WTC11 (cell line): ENCODE results near the gene BABAM2. TPM values are rescaled to one million over a fixed set of nuclear protein-coding genes. Genes with fewer than 3 reads are reported as not detected.

ENCODE experiments used
- ATAC-seq: fragments of 200-7000 bp; cut with Tn5 transposase; 2 replicates; pipeline ENCODE4 v1.10.0; 2021; ENCODE audit warnings: mild to moderate bottlenecking, moderate library complexity
- CTCF ChIA-PET: fragments of 300-600 bp; sonication (Branson Sonifier 250); formaldehyde crosslinking; loops from one replicate; lab custom pipeline; 2021; ENCODE audit warnings: antibody characterized with exemption; lab: Charles Lee
- POLR2A ChIA-PET: fragments of 350-600 bp; sonication (Branson Sonifier 250); formaldehyde crosslinking; loops from one replicate; lab custom pipeline; 2021; ENCODE audit warnings: antibody characterized with exemption; lab: Charles Lee
- DNase-seq: peaks from one replicate; pipeline ENCODE4 v3.0.0; 2021; ENCODE audit warnings: low spot score
- H3K27ac Mint-ChIP-seq: 2 replicates; pipeline ENCODE4 v1.8.0; 2021; ENCODE audit warnings: mixed read lengths
- H3K27me3 Mint-ChIP-seq: 2 replicates; pipeline ENCODE4 v1.8.0; 2021; ENCODE audit warnings: low read depth, mild to moderate bottlenecking, moderate library complexity, mixed read lengths
- H3K36me3 Mint-ChIP-seq: 2 replicates; pipeline ENCODE4 v1.8.0; 2021; ENCODE audit warnings: mixed read lengths
- H3K4me1 Mint-ChIP-seq: 2 replicates; pipeline ENCODE4 v1.8.0; 2022; ENCODE audit warnings: mixed read lengths
- H3K4me3 Mint-ChIP-seq: 2 replicates; pipeline ENCODE4 v1.8.0; 2021; ENCODE audit warnings: mild to moderate bottlenecking, moderate library complexity, mixed read lengths
- H3K9me3 Mint-ChIP-seq: 2 replicates; pipeline ENCODE4 v1.8.0; 2021; ENCODE audit warnings: mixed read lengths
- CREB1 ChIP-seq: sonication (generic); formaldehyde crosslinking; IDR thresholded peaks from 2 replicates; pipeline ENCODE4 v1.8.0; 2023; ENCODE audit warnings: mild to moderate bottlenecking, missing genetic modification reagents
- ETV6 ChIP-seq: sonication (generic); formaldehyde crosslinking; IDR thresholded peaks from 2 replicates; pipeline ENCODE4 v1.8.1; 2022; ENCODE audit warnings: mild to moderate bottlenecking, missing genetic modification reagents
- HMGA2 ChIP-seq: fragments of 250-450 bp; sonication (Bioruptor Pico); IDR thresholded peaks from 2 replicates; pipeline ENCODE4 v1.4.0; 2021; ENCODE audit warnings: mild to moderate bottlenecking, moderate library complexity
- KAT7 ChIP-seq: sonication (generic); formaldehyde crosslinking; IDR thresholded peaks from 2 replicates; pipeline ENCODE4 v1.8.1; 2023; ENCODE audit warnings: missing genetic modification reagents, mild to moderate bottlenecking, borderline replicate concordance
- TCF7 ChIP-seq: sonication (generic); formaldehyde crosslinking; IDR thresholded peaks from 2 replicates; pipeline ENCODE4 v1.8.0; 2022; ENCODE audit warnings: mild to moderate bottlenecking, low read depth, missing genetic modification reagents, moderate library complexity
- ZNF263 ChIP-seq: sonication (generic); formaldehyde crosslinking; IDR thresholded peaks from 2 replicates; pipeline ENCODE4 v1.8.1; 2022; ENCODE audit warnings: low read depth, mild to moderate bottlenecking, moderate library complexity, missing genetic modification reagents
- total RNA-seq: library from RNA; stranded (reverse); gene quantifications from 3 replicates; pipeline ENCODE4 v1.2.3, GENCODE V29; 2021
- TF ChIP-seq, protein P1 (sequence below): sonication (generic); formaldehyde crosslinking; IDR thresholded peaks from 2 replicates; pipeline ENCODE4 v1.8.0; 2023; ENCODE audit warnings: missing genetic modification reagents
- TF ChIP-seq, protein P2 (sequence below): sonication (generic); formaldehyde crosslinking; IDR thresholded peaks from 2 replicates; pipeline ENCODE4 v1.8.1; 2022; ENCODE audit warnings: low read depth, missing genetic modification reagents, borderline replicate concordance
- TF ChIP-seq, protein P3 (sequence below): sonication (generic); formaldehyde crosslinking; IDR thresholded peaks from 2 replicates; pipeline ENCODE4 v1.8.0; 2022; ENCODE audit warnings: missing genetic modification reagents
- TF ChIP-seq, protein P4 (sequence below): sonication (generic); formaldehyde crosslinking; IDR thresholded peaks from 2 replicates; pipeline ENCODE4 v1.8.0; 2022; ENCODE audit warnings: mild to moderate bottlenecking, missing genetic modification reagents
- TF ChIP-seq, protein P5 (sequence below): fragments of 250-450 bp; sonication (Bioruptor Pico); IDR thresholded peaks from 2 replicates; pipeline ENCODE4 v1.9.0; 2021; ENCODE audit warnings: mild to moderate bottlenecking
- TF ChIP-seq, protein P6 (sequence below): sonication (generic); formaldehyde crosslinking; IDR thresholded peaks from 2 replicates; pipeline ENCODE4 v1.8.1; 2023; ENCODE audit warnings: mild to moderate bottlenecking, missing genetic modification reagents
- TF ChIP-seq, protein P7 (sequence below): sonication (generic); formaldehyde crosslinking; IDR thresholded peaks from 2 replicates; pipeline ENCODE4 v1.8.1; 2023; ENCODE audit warnings: mild to moderate bottlenecking, missing genetic modification reagents, borderline replicate concordance
- TF ChIP-seq, protein P8 (sequence below): fragments of 250-450 bp; sonication (Bioruptor Pico); IDR thresholded peaks from 2 replicates; pipeline ENCODE4 v1.9.0; 2021; ENCODE audit warnings: mild to moderate bottlenecking, borderline replicate concordance

BABAM2 gene
- total RNA-seq, 1 experiment from 2014 or later = 16.5 TPM

DNA sequence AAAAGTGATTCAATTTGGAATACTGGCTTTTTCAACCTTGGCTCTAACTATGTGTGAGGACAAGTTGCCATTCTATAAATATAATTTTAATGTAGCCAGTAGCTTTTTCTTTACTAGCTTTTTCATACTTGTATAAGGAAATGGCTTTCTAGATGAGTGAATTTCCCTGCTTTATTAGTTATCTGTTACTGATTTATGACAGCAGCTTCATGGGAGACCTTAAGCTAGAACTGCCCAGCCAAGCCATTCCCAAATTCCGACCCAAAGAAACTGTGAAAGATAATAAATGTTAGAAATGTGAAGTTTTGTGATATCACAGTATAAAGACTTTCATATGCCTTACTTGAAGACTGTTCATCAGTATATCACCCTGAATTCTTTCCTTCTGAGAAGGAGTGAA lies 32.3 kb downstream of the BABAM2 start:
- Mint-ChIP-seq H3K27me3 (no peaks in the 10 kb centered on the region), H3K4me1 (peaks cover 6% of the 10 kb centered on the region; the same call in 1 of the 2 replicates), H3K27ac (no peak overlapping the region), H3K4me3 (no peak overlapping the region), H3K36me3 (no peaks in the 10 kb centered on the region), H3K9me3 (no peaks in the 10 kb centered on the region)
- no peak for DNase-seq
- ChIA-PET POLR2A (no interaction called here), CTCF (no interaction called here)
- no peak for ATAC-seq
- TF ChIP-seq, protein P1, sequence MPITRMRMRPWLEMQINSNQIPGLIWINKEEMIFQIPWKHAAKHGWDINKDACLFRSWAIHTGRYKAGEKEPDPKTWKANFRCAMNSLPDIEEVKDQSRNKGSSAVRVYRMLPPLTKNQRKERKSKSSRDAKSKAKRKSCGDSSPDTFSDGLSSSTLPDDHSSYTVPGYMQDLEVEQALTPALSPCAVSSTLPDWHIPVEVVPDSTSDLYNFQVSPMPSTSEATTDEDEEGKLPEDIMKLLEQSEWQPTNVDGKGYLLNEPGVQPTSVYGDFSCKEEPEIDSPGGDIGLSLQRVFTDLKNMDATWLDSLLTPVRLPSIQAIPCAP (CRISPR knock-in tag) = no peak
- no peak for TF ChIP-seq ETV6 (CRISPR knock-in tag)
- TF ChIP-seq, protein P2, sequence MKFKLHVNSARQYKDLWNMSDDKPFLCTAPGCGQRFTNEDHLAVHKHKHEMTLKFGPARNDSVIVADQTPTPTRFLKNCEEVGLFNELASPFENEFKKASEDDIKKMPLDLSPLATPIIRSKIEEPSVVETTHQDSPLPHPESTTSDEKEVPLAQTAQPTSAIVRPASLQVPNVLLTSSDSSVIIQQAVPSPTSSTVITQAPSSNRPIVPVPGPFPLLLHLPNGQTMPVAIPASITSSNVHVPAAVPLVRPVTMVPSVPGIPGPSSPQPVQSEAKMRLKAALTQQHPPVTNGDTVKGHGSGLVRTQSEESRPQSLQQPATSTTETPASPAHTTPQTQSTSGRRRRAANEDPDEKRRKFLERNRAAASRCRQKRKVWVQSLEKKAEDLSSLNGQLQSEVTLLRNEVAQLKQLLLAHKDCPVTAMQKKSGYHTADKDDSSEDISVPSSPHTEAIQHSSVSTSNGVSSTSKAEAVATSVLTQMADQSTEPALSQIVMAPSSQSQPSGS (CRISPR knock-in tag) = no peak
- no peak for TF ChIP-seq CREB1
- TF ChIP-seq TCF7 = no peak
- TF ChIP-seq KAT7 (CRISPR knock-in tag) = no peak
- TF ChIP-seq, protein P3, sequence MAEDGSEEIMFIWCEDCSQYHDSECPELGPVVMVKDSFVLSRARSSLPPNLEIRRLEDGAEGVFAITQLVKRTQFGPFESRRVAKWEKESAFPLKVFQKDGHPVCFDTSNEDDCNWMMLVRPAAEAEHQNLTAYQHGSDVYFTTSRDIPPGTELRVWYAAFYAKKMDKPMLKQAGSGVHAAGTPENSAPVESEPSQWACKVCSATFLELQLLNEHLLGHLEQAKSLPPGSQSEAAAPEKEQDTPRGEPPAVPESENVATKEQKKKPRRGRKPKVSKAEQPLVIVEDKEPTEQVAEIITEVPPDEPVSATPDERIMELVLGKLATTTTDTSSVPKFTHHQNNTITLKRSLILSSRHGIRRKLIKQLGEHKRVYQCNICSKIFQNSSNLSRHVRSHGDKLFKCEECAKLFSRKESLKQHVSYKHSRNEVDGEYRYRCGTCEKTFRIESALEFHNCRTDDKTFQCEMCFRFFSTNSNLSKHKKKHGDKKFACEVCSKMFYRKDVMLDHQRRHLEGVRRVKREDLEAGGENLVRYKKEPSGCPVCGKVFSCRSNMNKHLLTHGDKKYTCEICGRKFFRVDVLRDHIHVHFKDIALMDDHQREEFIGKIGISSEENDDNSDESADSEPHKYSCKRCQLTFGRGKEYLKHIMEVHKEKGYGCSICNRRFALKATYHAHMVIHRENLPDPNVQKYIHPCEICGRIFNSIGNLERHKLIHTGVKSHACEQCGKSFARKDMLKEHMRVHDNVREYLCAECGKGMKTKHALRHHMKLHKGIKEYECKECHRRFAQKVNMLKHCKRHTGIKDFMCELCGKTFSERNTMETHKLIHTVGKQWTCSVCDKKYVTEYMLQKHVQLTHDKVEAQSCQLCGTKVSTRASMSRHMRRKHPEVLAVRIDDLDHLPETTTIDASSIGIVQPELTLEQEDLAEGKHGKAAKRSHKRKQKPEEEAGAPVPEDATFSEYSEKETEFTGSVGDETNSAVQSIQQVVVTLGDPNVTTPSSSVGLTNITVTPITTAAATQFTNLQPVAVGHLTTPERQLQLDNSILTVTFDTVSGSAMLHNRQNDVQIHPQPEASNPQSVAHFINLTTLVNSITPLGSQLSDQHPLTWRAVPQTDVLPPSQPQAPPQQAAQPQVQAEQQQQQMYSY (CRISPR knock-in tag) = no peak
- TF ChIP-seq, protein P4, sequence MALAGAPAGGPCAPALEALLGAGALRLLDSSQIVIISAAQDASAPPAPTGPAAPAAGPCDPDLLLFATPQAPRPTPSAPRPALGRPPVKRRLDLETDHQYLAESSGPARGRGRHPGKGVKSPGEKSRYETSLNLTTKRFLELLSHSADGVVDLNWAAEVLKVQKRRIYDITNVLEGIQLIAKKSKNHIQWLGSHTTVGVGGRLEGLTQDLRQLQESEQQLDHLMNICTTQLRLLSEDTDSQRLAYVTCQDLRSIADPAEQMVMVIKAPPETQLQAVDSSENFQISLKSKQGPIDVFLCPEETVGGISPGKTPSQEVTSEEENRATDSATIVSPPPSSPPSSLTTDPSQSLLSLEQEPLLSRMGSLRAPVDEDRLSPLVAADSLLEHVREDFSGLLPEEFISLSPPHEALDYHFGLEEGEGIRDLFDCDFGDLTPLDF (CRISPR knock-in tag) = no peak
- TF ChIP-seq, protein P5, sequence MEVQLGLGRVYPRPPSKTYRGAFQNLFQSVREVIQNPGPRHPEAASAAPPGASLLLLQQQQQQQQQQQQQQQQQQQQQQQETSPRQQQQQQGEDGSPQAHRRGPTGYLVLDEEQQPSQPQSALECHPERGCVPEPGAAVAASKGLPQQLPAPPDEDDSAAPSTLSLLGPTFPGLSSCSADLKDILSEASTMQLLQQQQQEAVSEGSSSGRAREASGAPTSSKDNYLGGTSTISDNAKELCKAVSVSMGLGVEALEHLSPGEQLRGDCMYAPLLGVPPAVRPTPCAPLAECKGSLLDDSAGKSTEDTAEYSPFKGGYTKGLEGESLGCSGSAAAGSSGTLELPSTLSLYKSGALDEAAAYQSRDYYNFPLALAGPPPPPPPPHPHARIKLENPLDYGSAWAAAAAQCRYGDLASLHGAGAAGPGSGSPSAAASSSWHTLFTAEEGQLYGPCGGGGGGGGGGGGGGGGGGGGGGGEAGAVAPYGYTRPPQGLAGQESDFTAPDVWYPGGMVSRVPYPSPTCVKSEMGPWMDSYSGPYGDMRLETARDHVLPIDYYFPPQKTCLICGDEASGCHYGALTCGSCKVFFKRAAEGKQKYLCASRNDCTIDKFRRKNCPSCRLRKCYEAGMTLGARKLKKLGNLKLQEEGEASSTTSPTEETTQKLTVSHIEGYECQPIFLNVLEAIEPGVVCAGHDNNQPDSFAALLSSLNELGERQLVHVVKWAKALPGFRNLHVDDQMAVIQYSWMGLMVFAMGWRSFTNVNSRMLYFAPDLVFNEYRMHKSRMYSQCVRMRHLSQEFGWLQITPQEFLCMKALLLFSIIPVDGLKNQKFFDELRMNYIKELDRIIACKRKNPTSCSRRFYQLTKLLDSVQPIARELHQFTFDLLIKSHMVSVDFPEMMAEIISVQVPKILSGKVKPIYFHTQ (CRISPR knock-in tag) = no peak
- no peak for TF ChIP-seq ZNF263 (CRISPR knock-in tag)
- no peak for TF ChIP-seq HMGA2
- TF ChIP-seq, protein P6, sequence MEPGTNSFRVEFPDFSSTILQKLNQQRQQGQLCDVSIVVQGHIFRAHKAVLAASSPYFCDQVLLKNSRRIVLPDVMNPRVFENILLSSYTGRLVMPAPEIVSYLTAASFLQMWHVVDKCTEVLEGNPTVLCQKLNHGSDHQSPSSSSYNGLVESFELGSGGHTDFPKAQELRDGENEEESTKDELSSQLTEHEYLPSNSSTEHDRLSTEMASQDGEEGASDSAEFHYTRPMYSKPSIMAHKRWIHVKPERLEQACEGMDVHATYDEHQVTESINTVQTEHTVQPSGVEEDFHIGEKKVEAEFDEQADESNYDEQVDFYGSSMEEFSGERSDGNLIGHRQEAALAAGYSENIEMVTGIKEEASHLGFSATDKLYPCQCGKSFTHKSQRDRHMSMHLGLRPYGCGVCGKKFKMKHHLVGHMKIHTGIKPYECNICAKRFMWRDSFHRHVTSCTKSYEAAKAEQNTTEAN = no peak
- TF ChIP-seq, protein P7, sequence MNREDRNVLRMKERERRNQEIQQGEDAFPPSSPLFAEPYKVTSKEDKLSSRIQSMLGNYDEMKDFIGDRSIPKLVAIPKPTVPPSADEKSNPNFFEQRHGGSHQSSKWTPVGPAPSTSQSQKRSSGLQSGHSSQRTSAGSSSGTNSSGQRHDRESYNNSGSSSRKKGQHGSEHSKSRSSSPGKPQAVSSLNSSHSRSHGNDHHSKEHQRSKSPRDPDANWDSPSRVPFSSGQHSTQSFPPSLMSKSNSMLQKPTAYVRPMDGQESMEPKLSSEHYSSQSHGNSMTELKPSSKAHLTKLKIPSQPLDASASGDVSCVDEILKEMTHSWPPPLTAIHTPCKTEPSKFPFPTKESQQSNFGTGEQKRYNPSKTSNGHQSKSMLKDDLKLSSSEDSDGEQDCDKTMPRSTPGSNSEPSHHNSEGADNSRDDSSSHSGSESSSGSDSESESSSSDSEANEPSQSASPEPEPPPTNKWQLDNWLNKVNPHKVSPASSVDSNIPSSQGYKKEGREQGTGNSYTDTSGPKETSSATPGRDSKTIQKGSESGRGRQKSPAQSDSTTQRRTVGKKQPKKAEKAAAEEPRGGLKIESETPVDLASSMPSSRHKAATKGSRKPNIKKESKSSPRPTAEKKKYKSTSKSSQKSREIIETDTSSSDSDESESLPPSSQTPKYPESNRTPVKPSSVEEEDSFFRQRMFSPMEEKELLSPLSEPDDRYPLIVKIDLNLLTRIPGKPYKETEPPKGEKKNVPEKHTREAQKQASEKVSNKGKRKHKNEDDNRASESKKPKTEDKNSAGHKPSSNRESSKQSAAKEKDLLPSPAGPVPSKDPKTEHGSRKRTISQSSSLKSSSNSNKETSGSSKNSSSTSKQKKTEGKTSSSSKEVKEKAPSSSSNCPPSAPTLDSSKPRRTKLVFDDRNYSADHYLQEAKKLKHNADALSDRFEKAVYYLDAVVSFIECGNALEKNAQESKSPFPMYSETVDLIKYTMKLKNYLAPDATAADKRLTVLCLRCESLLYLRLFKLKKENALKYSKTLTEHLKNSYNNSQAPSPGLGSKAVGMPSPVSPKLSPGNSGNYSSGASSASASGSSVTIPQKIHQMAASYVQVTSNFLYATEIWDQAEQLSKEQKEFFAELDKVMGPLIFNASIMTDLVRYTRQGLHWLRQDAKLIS (CRISPR knock-in tag) = no peak
- TF ChIP-seq, protein P8, sequence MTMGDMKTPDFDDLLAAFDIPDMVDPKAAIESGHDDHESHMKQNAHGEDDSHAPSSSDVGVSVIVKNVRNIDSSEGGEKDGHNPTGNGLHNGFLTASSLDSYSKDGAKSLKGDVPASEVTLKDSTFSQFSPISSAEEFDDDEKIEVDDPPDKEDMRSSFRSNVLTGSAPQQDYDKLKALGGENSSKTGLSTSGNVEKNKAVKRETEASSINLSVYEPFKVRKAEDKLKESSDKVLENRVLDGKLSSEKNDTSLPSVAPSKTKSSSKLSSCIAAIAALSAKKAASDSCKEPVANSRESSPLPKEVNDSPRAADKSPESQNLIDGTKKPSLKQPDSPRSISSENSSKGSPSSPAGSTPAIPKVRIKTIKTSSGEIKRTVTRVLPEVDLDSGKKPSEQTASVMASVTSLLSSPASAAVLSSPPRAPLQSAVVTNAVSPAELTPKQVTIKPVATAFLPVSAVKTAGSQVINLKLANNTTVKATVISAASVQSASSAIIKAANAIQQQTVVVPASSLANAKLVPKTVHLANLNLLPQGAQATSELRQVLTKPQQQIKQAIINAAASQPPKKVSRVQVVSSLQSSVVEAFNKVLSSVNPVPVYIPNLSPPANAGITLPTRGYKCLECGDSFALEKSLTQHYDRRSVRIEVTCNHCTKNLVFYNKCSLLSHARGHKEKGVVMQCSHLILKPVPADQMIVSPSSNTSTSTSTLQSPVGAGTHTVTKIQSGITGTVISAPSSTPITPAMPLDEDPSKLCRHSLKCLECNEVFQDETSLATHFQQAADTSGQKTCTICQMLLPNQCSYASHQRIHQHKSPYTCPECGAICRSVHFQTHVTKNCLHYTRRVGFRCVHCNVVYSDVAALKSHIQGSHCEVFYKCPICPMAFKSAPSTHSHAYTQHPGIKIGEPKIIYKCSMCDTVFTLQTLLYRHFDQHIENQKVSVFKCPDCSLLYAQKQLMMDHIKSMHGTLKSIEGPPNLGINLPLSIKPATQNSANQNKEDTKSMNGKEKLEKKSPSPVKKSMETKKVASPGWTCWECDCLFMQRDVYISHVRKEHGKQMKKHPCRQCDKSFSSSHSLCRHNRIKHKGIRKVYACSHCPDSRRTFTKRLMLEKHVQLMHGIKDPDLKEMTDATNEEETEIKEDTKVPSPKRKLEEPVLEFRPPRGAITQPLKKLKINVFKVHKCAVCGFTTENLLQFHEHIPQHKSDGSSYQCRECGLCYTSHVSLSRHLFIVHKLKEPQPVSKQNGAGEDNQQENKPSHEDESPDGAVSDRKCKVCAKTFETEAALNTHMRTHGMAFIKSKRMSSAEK (CRISPR knock-in tag) = no peak
